ENCODE measurements around the gene VAMP2.

The VAMP2 gene

GRCh38 chr17:8162233-8162996 is at the start of gene VAMP2:
TSS of gene VAMP2 (minus strand) at chr17:8162948. CDS start at chr17:8162879, 69 bp downstream.
- Histone ChIP-seq H3K36me3 (ENCODE audit: insufficient read depth, low read length) (peaks cover 12% of the 10 kb centered on the region), H3K4me1 (ENCODE audit: insufficient read depth, low read length) (peaks cover 15% of the 10 kb centered on the region), H3K9me3 (ENCODE audit: control insufficient read depth, insufficient read depth, low read length) (no peaks in the 10 kb centered on the region), H3K9ac (ENCODE audit: low read depth, low read length) (peak within 1 kb of the TSS; percentile 79)

GRCh38 chr17:8210761-8211458 is 48.2 kb upstream of the VAMP2 start:
- no peaks in the 10 kb centered on the region for H3K4me1 ChIP-seq (ENCODE audit: insufficient read depth, low read length)
- H3K9me3 ChIP-seq (ENCODE audit: control insufficient read depth, insufficient read depth, low read length) = no peaks in the 10 kb centered on the region
- H3K36me3 ChIP-seq (ENCODE audit: insufficient read depth, low read length) = peaks cover 13% of the 10 kb centered on the region
- H3K9ac ChIP-seq (ENCODE audit: low read depth, low read length) = peak overlapping the region; percentile 90; the same call in 1 of the 2 replicates

GRCh38 chr17:8209907-8210760 is 47.4 kb upstream of the VAMP2 start, which contains the start of gene AURKB:
TSS of gene AURKB (minus strand) at chr17:8210575. CDS start at chr17:8210224, 351 bp downstream.
- Histone ChIP-seq H3K9ac (ENCODE audit: low read depth, low read length) (peak within 1 kb of the TSS; percentile 90), H3K9me3 (ENCODE audit: control insufficient read depth, insufficient read depth, low read length) (no peaks in the 10 kb centered on the region), H3K4me1 (ENCODE audit: insufficient read depth, low read length) (no peaks in the 10 kb centered on the region), H3K36me3 (ENCODE audit: insufficient read depth, low read length) (peaks cover 17% of the 10 kb centered on the region)

GRCh38 chr17:8206536-8206935 is 43.8 kb upstream of the VAMP2 start:
- H3K9ac ChIP-seq (ENCODE audit: low read depth, low read length) = no peak overlapping the region
- H3K9me3 ChIP-seq (ENCODE audit: control insufficient read depth, insufficient read depth, low read length) = no peaks in the 10 kb centered on the region
- no peaks in the 10 kb centered on the region for H3K4me1 ChIP-seq (ENCODE audit: insufficient read depth, low read length)
- peaks cover 17% of the 10 kb centered on the region for H3K36me3 ChIP-seq (ENCODE audit: insufficient read depth, low read length)

GRCh38 chr17:8204761-8205555 is 42.2 kb upstream of the VAMP2 start:
- Histone ChIP-seq H3K9me3 (ENCODE audit: control insufficient read depth, insufficient read depth, low read length) (no peaks in the 10 kb centered on the region), H3K4me1 (ENCODE audit: insufficient read depth, low read length) (no peaks in the 10 kb centered on the region), H3K36me3 (ENCODE audit: insufficient read depth, low read length) (peaks cover 17% of the 10 kb centered on the region), H3K9ac (ENCODE audit: low read depth, low read length) (no peak overlapping the region)

- Histone ChIP-seq H3K9ac (ENCODE audit: low read depth, low read length) (peak overlapping the region; percentile 47), H3K4me1 (ENCODE audit: insufficient read depth, low read length) (peaks cover 9% of the 10 kb centered on the region), H3K36me3 (ENCODE audit: insufficient read depth, low read length) (no peaks in the 10 kb centered on the region), H3K9me3 (ENCODE audit: control insufficient read depth, insufficient read depth, low read length) (no peaks in the 10 kb centered on the region)
These were observed 29.5 kb upstream of the VAMP2 start for GRCh38 chr17:8192070-8192815.

- H3K36me3 ChIP-seq (ENCODE audit: insufficient read depth, low read length) = no peaks in the 10 kb centered on the region
- peaks cover 9% of the 10 kb centered on the region for H3K4me1 ChIP-seq (ENCODE audit: insufficient read depth, low read length)
- no peaks in the 10 kb centered on the region for H3K9me3 ChIP-seq (ENCODE audit: control insufficient read depth, insufficient read depth, low read length)
- H3K9ac ChIP-seq (ENCODE audit: low read depth, low read length) = peak overlapping the region; percentile 41; the same call in 1 of the 2 replicates
These were observed 27.8 kb upstream of the VAMP2 start for GRCh38 chr17:8190506-8190905.

GRCh38 chr17:8189711-8190477 is 27.1 kb upstream of the VAMP2 start, which contains the start of gene BORCS6:
TSS of gene BORCS6 (minus strand) at chr17:8190180. CDS start at chr17:8190140, 40 bp downstream.
- Histone ChIP-seq H3K36me3 (ENCODE audit: insufficient read depth, low read length) (no peaks in the 10 kb centered on the region), H3K9me3 (ENCODE audit: control insufficient read depth, insufficient read depth, low read length) (no peaks in the 10 kb centered on the region), H3K9ac (ENCODE audit: low read depth, low read length) (peak within 1 kb of the TSS; percentile 75), H3K4me1 (ENCODE audit: insufficient read depth, low read length) (peaks cover 9% of the 10 kb centered on the region)

- Histone ChIP-seq H3K9ac (ENCODE audit: low read depth, low read length) (peak overlapping the region; percentile 75; the same call in 1 of the 2 replicates), H3K9me3 (ENCODE audit: control insufficient read depth, insufficient read depth, low read length) (no peaks in the 10 kb centered on the region), H3K36me3 (ENCODE audit: insufficient read depth, low read length) (no peaks in the 10 kb centered on the region), H3K4me1 (ENCODE audit: insufficient read depth, low read length) (peaks cover 9% of the 10 kb centered on the region)
These were observed 26.4 kb upstream of the VAMP2 start for GRCh38 chr17:8189041-8189710.

GRCh38 chr17:8188263-8188839 is 25.6 kb upstream of the VAMP2 start:
- Histone ChIP-seq H3K9me3 (ENCODE audit: control insufficient read depth, insufficient read depth, low read length) (no peaks in the 10 kb centered on the region), H3K9ac (ENCODE audit: low read depth, low read length) (peak overlapping the region; percentile 75; the same call in 1 of the 2 replicates), H3K4me1 (ENCODE audit: insufficient read depth, low read length) (peaks cover 9% of the 10 kb centered on the region), H3K36me3 (ENCODE audit: insufficient read depth, low read length) (no peaks in the 10 kb centered on the region)

GRCh38 chr17:8187517-8188262 is 24.9 kb upstream of the VAMP2 start:
- H3K36me3 ChIP-seq (ENCODE audit: insufficient read depth, low read length) = no peaks in the 10 kb centered on the region
- peak overlapping the region; percentile 92 for H3K9ac ChIP-seq (ENCODE audit: low read depth, low read length)
- H3K4me1 ChIP-seq (ENCODE audit: insufficient read depth, low read length) = peaks cover 9% of the 10 kb centered on the region
- no peaks in the 10 kb centered on the region for H3K9me3 ChIP-seq (ENCODE audit: control insufficient read depth, insufficient read depth, low read length)
